ENCODE data around the gene KLHL2.

KLHL2 gene

GRCh38 chr4:165288639-165289422, 81.5 kb downstream of the KLHL2 start:
- no peak for DNase-seq (ENCODE audit: low read depth)

- DNase-seq (ENCODE audit: low read depth), result no peak
Observed at GRCh38 chr4:165289423-165289785, 82.0 kb downstream of the KLHL2 start.

- DNase-seq (ENCODE audit: low read depth), result no peak
Observed at GRCh38 chr4:165293061-165293460, 85.7 kb downstream of the KLHL2 start.

- DNase-seq (ENCODE audit: low read depth), result no peak
Observed at GRCh38 chr4:165293927-165294649, 86.7 kb downstream of the KLHL2 start.

- no peak for DNase-seq (ENCODE audit: low read depth)
Observed at GRCh38 chr4:165294907-165295306, 87.5 kb downstream of the KLHL2 start.

- DNase-seq (ENCODE audit: low read depth), result no peak
Observed at GRCh38 chr4:165297626-165298025, 90.3 kb downstream of the KLHL2 start.

DNA sequence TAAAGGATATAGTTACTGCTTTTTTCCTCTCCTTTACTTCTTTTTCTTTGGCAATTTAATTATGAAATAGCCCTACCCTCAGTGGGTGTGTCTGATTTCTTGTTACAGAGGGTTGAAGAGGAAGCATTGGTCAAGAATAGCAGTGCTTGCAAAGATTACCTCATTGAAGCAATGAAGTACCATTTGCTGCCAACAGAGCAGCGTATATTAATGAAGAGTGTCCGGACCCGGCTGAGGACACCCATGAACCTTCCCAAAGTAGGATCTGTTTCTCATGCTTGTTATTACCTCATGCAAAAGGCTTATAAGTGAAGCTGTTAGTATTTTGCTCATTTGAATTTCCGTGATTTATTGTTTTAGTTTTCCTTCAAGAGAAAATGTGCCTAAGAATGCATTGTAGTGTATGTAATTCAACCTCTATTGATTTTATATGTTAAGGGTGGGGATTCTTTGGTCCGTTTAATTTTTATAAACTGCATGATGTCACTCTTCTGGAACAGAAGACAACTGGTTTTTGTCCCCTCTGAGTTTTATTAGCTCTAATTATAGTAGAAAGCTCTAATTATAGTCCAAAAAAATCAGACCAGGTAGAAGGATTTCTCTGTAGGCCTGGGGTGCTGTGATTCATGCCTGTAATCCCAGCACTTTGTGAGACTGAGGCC, 92.2 kb downstream of the KLHL2 start:
- DNase-seq (ENCODE audit: low read depth), result no peak

DNA sequence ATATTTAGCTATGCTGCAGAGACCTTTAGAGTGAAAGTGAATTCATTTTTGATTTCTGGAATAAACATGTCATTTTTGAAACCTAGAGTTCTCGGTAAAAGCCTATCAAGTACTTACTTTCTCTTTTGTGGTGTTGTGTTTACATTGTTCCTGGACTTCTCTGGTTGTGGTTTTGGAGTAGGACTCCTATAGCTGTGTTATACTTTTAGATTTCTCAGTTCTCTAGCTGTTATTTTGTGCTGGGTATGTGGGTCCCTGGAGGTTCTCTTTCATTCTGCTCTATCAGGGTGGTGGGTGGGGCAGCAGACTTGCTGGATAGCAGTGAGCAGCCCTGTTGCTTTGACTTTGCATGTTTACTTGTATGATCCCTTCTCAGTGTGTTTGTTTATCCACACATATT, 94.5 kb downstream of the KLHL2 start:
- DNase-seq (ENCODE audit: low read depth), result no peak

DNA sequence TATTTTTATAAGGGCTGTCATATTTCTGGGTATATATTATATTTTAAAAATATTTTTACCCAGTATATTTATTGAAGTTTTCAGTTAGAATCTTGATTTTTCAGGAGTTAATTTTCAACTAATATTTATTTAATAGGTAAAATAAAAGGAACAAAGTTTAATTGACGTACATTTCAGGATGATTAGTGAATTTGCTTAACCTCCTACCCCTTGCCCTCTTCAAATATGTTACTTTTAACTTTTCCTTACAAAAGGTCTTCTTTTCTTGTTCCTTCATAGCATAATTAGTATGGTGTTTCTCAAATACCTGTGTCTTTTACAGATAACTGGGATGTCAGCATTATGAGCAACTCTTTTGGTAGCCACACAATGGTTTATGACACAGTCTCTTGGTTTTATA, 95.3 kb downstream of the KLHL2 start:
- no peak for DNase-seq (ENCODE audit: low read depth)

DNA sequence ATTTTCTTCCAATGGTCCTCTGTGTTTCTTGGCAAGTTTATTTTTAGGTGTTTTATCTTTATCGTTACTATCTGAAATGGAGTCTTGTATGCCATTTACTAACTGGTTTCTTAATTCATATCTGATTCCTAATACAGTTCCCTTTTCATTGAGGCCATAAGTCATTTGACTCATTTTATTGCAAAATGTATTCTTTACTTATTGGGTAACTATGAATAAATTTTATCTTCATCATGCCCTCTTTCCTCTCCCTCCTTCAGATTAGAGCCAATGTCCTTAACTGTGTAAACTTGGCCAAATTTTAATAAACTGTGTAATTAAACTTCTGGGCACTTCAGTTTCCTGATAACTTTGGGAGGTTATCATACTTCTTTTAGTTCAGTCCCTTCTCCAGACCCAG, 100.8 kb downstream of the KLHL2 start:
- no peak for DNase-seq (ENCODE audit: low read depth)

DNA sequence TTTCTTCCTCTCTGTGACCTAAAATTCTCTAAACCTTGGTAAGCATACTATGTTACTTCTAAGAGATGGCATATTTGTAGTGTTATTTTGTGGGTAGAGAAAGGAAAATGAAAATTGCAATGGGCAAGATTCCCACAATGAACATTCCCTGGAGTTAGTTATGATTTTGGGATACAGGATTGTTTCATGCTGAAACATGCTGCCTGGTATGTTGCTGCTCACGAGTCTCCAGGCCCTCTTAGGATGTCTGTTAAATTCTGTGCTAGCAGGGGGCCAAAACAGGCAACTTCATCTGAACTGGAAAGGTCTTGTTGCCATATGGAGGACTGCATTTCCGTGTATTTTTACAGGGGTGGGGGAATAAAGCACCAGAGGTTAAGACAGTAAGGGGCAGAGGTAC, 101.2 kb downstream of the KLHL2 start:
- no peak for DNase-seq (ENCODE audit: low read depth)

- DNase-seq (ENCODE audit: low read depth), result no peak
Observed at GRCh38 chr4:165309456-165309855, 102.1 kb downstream of the KLHL2 start.

GRCh38 chr4:165312506-165312905, 105.1 kb downstream of the KLHL2 start:
- no peak for DNase-seq (ENCODE audit: low read depth)

DNA sequence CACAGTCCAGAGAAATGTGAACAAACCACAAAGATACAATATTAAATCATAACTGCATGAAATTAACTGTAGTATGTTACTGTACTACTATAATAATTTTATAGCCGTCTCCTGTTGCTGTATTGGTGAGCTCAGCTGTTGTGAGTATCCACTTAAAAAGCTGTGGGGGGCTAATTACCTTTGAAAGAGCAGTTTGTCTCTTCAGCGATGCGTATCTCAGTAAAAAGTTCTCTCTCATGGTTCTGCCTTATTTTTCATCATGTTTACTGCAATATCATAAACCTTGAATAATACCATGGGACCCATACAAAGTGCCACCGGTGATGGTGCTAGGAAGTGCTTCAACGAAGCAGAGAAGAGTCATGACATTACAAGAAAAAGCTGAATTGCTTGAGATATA, 111.7 kb downstream of the KLHL2 start:
- no peak for DNase-seq (ENCODE audit: low read depth)

DNA sequence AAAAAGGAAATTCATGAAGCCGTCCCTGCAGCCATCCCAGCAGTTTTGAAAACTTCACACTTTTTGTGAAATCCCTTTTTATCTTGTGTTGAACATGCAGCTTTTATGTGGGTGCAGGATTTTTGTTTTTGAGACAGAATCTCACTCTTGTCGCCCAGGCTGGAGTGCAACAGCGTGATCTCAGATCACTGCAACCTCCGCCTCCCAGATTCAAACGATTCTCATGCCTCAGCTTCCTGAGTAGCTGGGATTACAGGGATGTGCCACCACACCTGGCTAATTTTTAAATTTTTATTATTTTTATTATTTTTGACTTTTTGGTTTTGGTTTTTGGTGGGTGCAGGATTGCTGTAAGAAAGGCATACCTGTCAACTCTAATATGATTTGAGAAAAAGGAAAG, 112.1 kb downstream of the KLHL2 start:
- DNase-seq (ENCODE audit: low read depth), result no peak

GRCh38 chr4:165324236-165324917, 117.0 kb downstream of the KLHL2 start:
- DNase-seq (ENCODE audit: low read depth), result no peak

DNA sequence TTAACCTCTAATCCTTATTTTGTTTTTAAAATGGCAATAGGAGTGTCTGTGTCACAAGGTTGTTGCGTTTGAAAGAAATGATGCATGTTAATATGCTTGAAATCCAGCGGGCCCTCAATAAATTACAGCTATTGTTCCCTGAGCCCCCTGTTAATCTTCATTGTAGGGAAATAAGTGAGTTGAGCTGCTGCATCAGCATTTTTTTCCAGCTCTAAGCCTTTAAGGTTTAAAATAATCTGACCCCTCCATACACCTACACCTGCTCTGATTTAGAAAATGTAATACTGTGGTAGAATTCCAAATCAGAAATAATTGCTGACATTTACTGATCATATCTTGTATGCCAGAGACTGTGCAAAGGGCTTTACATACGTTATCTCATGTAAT, 117.5 kb downstream of the KLHL2 start:
- DNase-seq (ENCODE audit: low read depth), result no peak

DNA sequence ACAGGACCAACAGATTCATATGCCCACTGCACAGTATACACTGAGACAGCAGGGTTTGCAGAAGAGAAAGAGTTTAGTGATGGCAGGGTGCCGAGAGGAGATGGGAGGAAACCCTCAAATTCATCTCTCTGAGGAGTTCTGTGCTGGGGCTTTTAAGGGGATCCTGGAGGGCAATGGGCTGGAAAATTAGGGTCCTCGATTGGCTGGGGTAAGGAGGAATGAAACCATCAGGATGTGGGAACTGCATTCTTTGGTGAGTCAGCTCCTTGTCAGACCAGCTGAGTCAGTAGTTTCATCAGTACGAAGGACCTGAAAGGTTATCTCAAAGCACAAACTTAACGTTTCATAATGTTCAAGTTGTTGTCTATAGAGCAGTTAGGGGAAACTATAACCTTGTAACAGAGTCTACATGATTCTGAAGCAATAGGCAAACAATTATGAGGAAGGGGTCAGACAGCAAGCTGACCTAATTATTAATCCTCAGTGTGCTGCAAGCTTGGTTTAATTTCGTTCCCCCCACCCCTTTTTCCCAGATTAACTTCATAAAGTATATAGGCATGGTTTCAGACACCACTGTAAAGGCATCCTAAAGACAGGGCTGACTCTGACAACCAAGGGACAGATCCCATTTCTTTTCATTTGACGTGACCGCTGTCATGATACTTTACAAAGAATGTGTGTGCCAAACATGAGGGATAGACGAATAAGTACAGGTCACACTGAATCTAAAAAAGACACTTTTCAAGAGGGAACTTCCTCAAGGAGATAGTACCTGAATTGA, 118.6 kb downstream of the KLHL2 start:
- no peak for DNase-seq (ENCODE audit: low read depth)

- no peak for DNase-seq (ENCODE audit: low read depth)
Observed at GRCh38 chr4:165326831-165327210, 119.5 kb downstream of the KLHL2 start.

GRCh38 chr4:165327211-165328100, 120.1 kb downstream of the KLHL2 start, which contains the start of gene MSMO1:
MSMO1 (plus strand) TSS chr4:165327669; CDS start chr4:165333371, 5,702 bp downstream.
- DNase-seq (ENCODE audit: low read depth), result peak; percentile 99

GRCh38 chr4:165328101-165328425, 120.7 kb downstream of the KLHL2 start:
- no peak for DNase-seq (ENCODE audit: low read depth)
